ENCODE results near the gene MGAT3. TPM values are rescaled to one million over a fixed set of nuclear protein-coding genes. Genes with fewer than 3 reads are reported as not detected.

Gene MGAT3
- polyA plus RNA-seq, 3 donors, result 3.0 to 17.9 (median 3.5) TPM

- no peak overlapping the region for H3K27ac ChIP-seq (ENCODE audit: low read depth, low read length)
- 45 to 61% (median 60%) methylated on average over 9 of the region's 9 CpGs for WGBS, 3 donors
Observed at GRCh38 chr22:39478441-39478850, 21.6 kb downstream of the MGAT3 start.

GRCh38 chr22:39479254-39479653 is 22.4 kb downstream of the MGAT3 start:
- no peak overlapping the region for H3K27ac ChIP-seq (ENCODE audit: low read depth, low read length)
- 85 to 94% (median 93%) methylated on average over 3 of the region's 3 CpGs for WGBS, 3 donors

GRCh38 chr22:39480557-39480956 is 23.7 kb downstream of the MGAT3 start:
- 57 to 81% (median 58%) methylated on average over 1 of the region's 1 CpG for WGBS, 3 donors

GRCh38 chr22:39481054-39481453 is 24.2 kb downstream of the MGAT3 start:
- 93 to 96% (median 94%) methylated on average over 16 of the region's 16 CpGs for WGBS, 3 donors

More at GRCh38 chr22:39480557-39480956, 23.7 kb downstream of the MGAT3 start:
- H3K27ac ChIP-seq (ENCODE audit: low read depth, low read length), result no peak overlapping the region

GRCh38 chr22:39481595-39481994 is 24.8 kb downstream of the MGAT3 start:
- WGBS, 3 donors, result 85 to 89% (median 89%) methylated on average over 5 of the region's 5 CpGs
- no peak overlapping the region for H3K27ac ChIP-seq (ENCODE audit: low read depth, low read length)

More at GRCh38 chr22:39481054-39481453, 24.2 kb downstream of the MGAT3 start:
- H3K27ac ChIP-seq (ENCODE audit: low read depth, low read length), result no peak overlapping the region

- 48 to 88% (median 75%) methylated on average over 3 of the region's 3 CpGs for WGBS, 3 donors
- H3K27ac ChIP-seq (ENCODE audit: low read depth, low read length), result no peak overlapping the region
Observed at GRCh38 chr22:39482768-39483167, 26.0 kb downstream of the MGAT3 start.

- WGBS, 3 donors, result 85 to 89% (median 86%) methylated on average over 44 to 45 of the region's 45 CpGs
- H3K27ac ChIP-seq (ENCODE audit: low read depth, low read length), result no peak overlapping the region
Observed at GRCh38 chr22:39486951-39487825, 30.4 kb downstream of the MGAT3 start.

GRCh38 chr22:39487826-39488520 is 31.2 kb downstream of the MGAT3 start:
- no peak overlapping the region for H3K27ac ChIP-seq (ENCODE audit: low read depth, low read length)
- 95 to 97% (median 96%) methylated on average over 70 of the region's 70 CpGs for WGBS, 3 donors

GRCh38 chr22:39488563-39489083 is 31.8 kb downstream of the MGAT3 start:
- 92 to 95% (median 95%) methylated on average over 27 to 39 of the region's 39 CpGs for WGBS, 3 donors
- H3K27ac ChIP-seq (ENCODE audit: low read depth, low read length), result no peak overlapping the region

GRCh38 chr22:39489094-39490068 is 32.6 kb downstream of the MGAT3 start:
- H3K27ac ChIP-seq (ENCODE audit: low read depth, low read length), result no peak overlapping the region
- WGBS, 3 donors, result 77 to 83% (median 82%) methylated on average over 17 of the region's 17 CpGs

GRCh38 chr22:39490135-39490798 is 33.5 kb downstream of the MGAT3 start:
- WGBS, 3 donors, result 38 to 55% (median 45%) methylated on average over 13 of the region's 13 CpGs
- no peak overlapping the region for H3K27ac ChIP-seq (ENCODE audit: low read depth, low read length)

GRCh38 chr22:39490966-39491680 is 34.3 kb downstream of the MGAT3 start:
- WGBS, 3 donors, result 74 to 84% (median 82%) methylated on average over 9 of the region's 9 CpGs
- H3K27ac ChIP-seq (ENCODE audit: low read depth, low read length), result no peak overlapping the region

- 83 to 90% (median 85%) methylated on average over 6 of the region's 6 CpGs for WGBS, 3 donors
- no peak overlapping the region for H3K27ac ChIP-seq (ENCODE audit: low read depth, low read length)
Observed at GRCh38 chr22:39491696-39492095, 34.9 kb downstream of the MGAT3 start.

GRCh38 chr22:39492186-39492585 is 35.4 kb downstream of the MGAT3 start:
- WGBS, 3 donors, result 64 to 75% (median 66%) methylated on average over 3 of the region's 3 CpGs
- H3K27ac ChIP-seq (ENCODE audit: low read depth, low read length), result no peak overlapping the region

GRCh38 chr22:39493759-39494158 is 36.9 kb downstream of the MGAT3 start:
- no peak overlapping the region for H3K27ac ChIP-seq (ENCODE audit: low read depth, low read length)
- 51 to 69% (median 63%) methylated on average over 4 of the region's 4 CpGs for WGBS, 3 donors

GRCh38 chr22:39494471-39495120 is 37.8 kb downstream of the MGAT3 start:
- H3K27ac ChIP-seq (ENCODE audit: low read depth, low read length), result no peak overlapping the region
- 69 to 79% (median 76%) methylated on average over 10 of the region's 10 CpGs for WGBS, 3 donors

Measured in adipose tissue (tissue), 3 donors.